H9 (cell line): Measurements from ENCODE around the gene TIMM10. TPM values are rescaled to one million over a fixed set of nuclear protein-coding genes. Genes with fewer than 3 reads are reported as not detected.

Source experiments
- DNase-seq: peaks from one replicate; pipeline ENCODE4 v3.0.0-alpha.2; 2017
- H2AFZ ChIP-seq: one replicate; pipeline ENCODE4 v1.6.1; 2013; ENCODE audit warnings: mild to moderate bottlenecking, low read length, control low read depth, moderate library complexity
- H2AK5ac ChIP-seq: 2 replicates; pipeline ENCODE4 v1.6.1; 2013; ENCODE audit warnings: low read length, control low read depth, mixed read lengths; ENCODE audit not compliant: insufficient read length
- H2BK120ac ChIP-seq: one replicate; pipeline ENCODE4 v1.6.1; 2013; ENCODE audit warnings: low read depth, mild to moderate bottlenecking, low read length, control low read depth, inconsistent platforms; ENCODE audit not compliant: poor library complexity, severe bottlenecking
- H2BK12ac ChIP-seq: 2 replicates; pipeline ENCODE4 v1.6.1; 2013; ENCODE audit warnings: low read length, control low read depth, mixed read lengths, low read depth; ENCODE audit not compliant: insufficient read length
- H2BK15ac ChIP-seq: 2 replicates; pipeline ENCODE4 v1.6.1; 2013; ENCODE audit warnings: low read depth, low read length, control low read depth
- H2BK20ac ChIP-seq: one replicate; pipeline ENCODE4 v1.6.1; 2013; ENCODE audit warnings: low read depth, mild to moderate bottlenecking, low read length, control low read depth, inconsistent platforms; ENCODE audit not compliant: poor library complexity, severe bottlenecking
- H2BK5ac ChIP-seq: 2 replicates; pipeline ENCODE4 v1.6.1; 2013; ENCODE audit warnings: low read length, control low read depth, mixed read lengths; ENCODE audit not compliant: insufficient read length
- H3K14ac ChIP-seq: 2 replicates; pipeline ENCODE4 v1.6.1; 2013; ENCODE audit warnings: low read length, control low read depth; ENCODE audit not compliant: insufficient read depth
- H3K18ac ChIP-seq: 2 replicates; pipeline ENCODE4 v1.6.1; 2013; ENCODE audit warnings: low read depth, mild to moderate bottlenecking, mixed read lengths, low read length, control low read depth; ENCODE audit not compliant: insufficient read length
- H3K23ac ChIP-seq: 2 replicates; pipeline ENCODE4 v1.6.1; 2013; ENCODE audit warnings: low read length, control low read depth, mixed read lengths, low read depth; ENCODE audit not compliant: insufficient read length
- H3K23me2 ChIP-seq: 2 replicates; pipeline ENCODE4 v1.6.1; 2013; ENCODE audit warnings: low read depth, mild to moderate bottlenecking, mixed read lengths, low read length, control low read depth; ENCODE audit not compliant: insufficient read length, poor library complexity, severe bottlenecking
- H3K27ac ChIP-seq: 2 replicates; pipeline ENCODE4 v1.5.1; 2013; ENCODE audit warnings: low read length, control low read depth, mixed read lengths, low read depth; ENCODE audit not compliant: insufficient read length
- H3K27me3 ChIP-seq: 2 replicates; pipeline ENCODE4 v1.6.1; 2013; ENCODE audit warnings: low read length, control low read depth, inconsistent platforms; ENCODE audit not compliant: insufficient read depth
- H3K4ac ChIP-seq: 2 replicates; pipeline ENCODE4 v1.6.1; 2013; ENCODE audit warnings: low read depth, mild to moderate bottlenecking, control low read depth, inconsistent platforms, low read length, moderate library complexity
- H3K4me1 ChIP-seq: 2 replicates; pipeline ENCODE4 v1.6.1; 2013; ENCODE audit warnings: low read length, control low read depth, inconsistent platforms; ENCODE audit not compliant: insufficient read depth
- H3K4me2 ChIP-seq: 2 replicates; pipeline ENCODE4 v1.6.1; 2013; ENCODE audit warnings: low read length, control low read depth, mixed read lengths; ENCODE audit not compliant: insufficient read length, insufficient read depth
- H3K56ac ChIP-seq: 2 replicates; pipeline ENCODE4 v1.6.1; 2013; ENCODE audit warnings: low read depth, mild to moderate bottlenecking, mixed read lengths, low read length, control low read depth; ENCODE audit not compliant: insufficient read length
- H3K79me1 ChIP-seq: 2 replicates; pipeline ENCODE4 v1.6.1; 2013; ENCODE audit warnings: low read depth, mild to moderate bottlenecking, moderate library complexity, low read length, control low read depth, inconsistent platforms; ENCODE audit not compliant: insufficient read depth, poor library complexity, severe bottlenecking
- H3K79me2 ChIP-seq: 2 replicates; pipeline ENCODE4 v1.6.1; 2013; ENCODE audit warnings: low read length, control low read depth, inconsistent platforms; ENCODE audit not compliant: insufficient read depth
- H3K9ac ChIP-seq: 2 replicates; pipeline ENCODE4 v1.6.1; 2013; ENCODE audit warnings: low read length, control low read depth, mixed read lengths; ENCODE audit not compliant: insufficient read length; ENCODE audit errors: extremely low read depth
- H3K9me3 ChIP-seq: one replicate; pipeline ENCODE4 v1.6.1; 2013; ENCODE audit warnings: low read depth, low read length, inconsistent platforms; ENCODE audit not compliant: control insufficient read depth
- H3T11ph ChIP-seq: one replicate; pipeline ENCODE4 v1.6.1; 2013; ENCODE audit warnings: mild to moderate bottlenecking, low read length, control low read depth, inconsistent platforms
- H4K20me1 ChIP-seq: one replicate; pipeline ENCODE4 v1.6.1; 2013; ENCODE audit not compliant: control insufficient read depth, insufficient read length, insufficient read depth
- H4K5ac ChIP-seq: 2 replicates; pipeline ENCODE4 v1.6.1; 2013; ENCODE audit warnings: low read depth, mild to moderate bottlenecking, mixed read lengths, low read length, control low read depth; ENCODE audit not compliant: insufficient read length
- H4K8ac ChIP-seq: replicated peaks from 2 replicates; pipeline ENCODE4 v1.6.1; 2013; ENCODE audit warnings: low read length, control low read depth, mixed read lengths, low read depth; ENCODE audit not compliant: insufficient read length
- H4K91ac ChIP-seq: 2 replicates; pipeline ENCODE4 v1.6.1; 2013; ENCODE audit warnings: low read depth, mild to moderate bottlenecking, moderate library complexity, mixed read lengths, low read length, control low read depth; ENCODE audit not compliant: insufficient read length
- H3K27ac Mint-ChIP-seq, 3 experiments: 2 replicates in 2 of 3; 3 replicates in 1 of 3; pipeline ENCODE4 v1.8.0; 2020 to 2021; ENCODE audit warnings: mixed read lengths in 3 of 3, mild to moderate bottlenecking in 1 of 3, moderate library complexity in 1 of 3
- H3K27me3 Mint-ChIP-seq: 2 replicates; pipeline ENCODE4 v1.8.0; 2021; ENCODE audit warnings: low read depth, mild to moderate bottlenecking, moderate library complexity, mixed read lengths
- H3K36me3 Mint-ChIP-seq, 3 experiments: 2 replicates in 2 of 3; 3 replicates in 1 of 3; pipeline ENCODE4 v1.8.0; 2020 to 2021; ENCODE audit warnings: low read depth in 3 of 3, mixed read lengths in 3 of 3; ENCODE audit not compliant: insufficient read depth in 1 of 3
- H3K4me1 Mint-ChIP-seq, 2 experiments: 2 replicates each; pipeline ENCODE4 v1.8.0; 2020; ENCODE audit warnings: mixed read lengths in 2 of 2
- H3K4me3 Mint-ChIP-seq, 2 experiments: 2 replicates in 1 of 2; 3 replicates in 1 of 2; pipeline ENCODE4 v1.8.0; 2020 to 2021; ENCODE audit warnings: mild to moderate bottlenecking in 2 of 2, mixed read lengths in 2 of 2, moderate library complexity in 1 of 2
- H3K9me3 Mint-ChIP-seq, 2 experiments: 2 replicates in 1 of 2; 3 replicates in 1 of 2; pipeline ENCODE4 v1.8.0; 2020; ENCODE audit warnings: mild to moderate bottlenecking in 2 of 2, mixed read lengths in 2 of 2, moderate library complexity in 1 of 2
- WGBS: extraction: QIAGEN DNeasy Blood & Tissue Kit; methylation state at CpG from one replicate; pipeline ENCODE4 v1.1.7; 2013; ENCODE audit warnings: missing lambda C conversion rate, low lambda C conversion rate, mixed read lengths; ENCODE audit not compliant: insufficient read length; ENCODE audit errors: extremely low coverage; 5-methylcytosine and 5-hydroxymethylcytosine counted together
- total RNA-seq: library from RNA; stranded (reverse); gene quantifications from 2 replicates; pipeline ENCODE4 v1.2.1, GENCODE V29; 2021
- TF ChIP-seq, protein P1 (sequence below): fragments of 200-600 bp; sonication (generic); conservative IDR thresholded peaks from 3 replicates; pipeline ENCODE4 v1.8.0; 2021; ENCODE audit warnings: antibody characterized with exemption, mild to moderate bottlenecking

Gene TIMM10
- total RNA-seq, 1 experiment from 2014 or later, result 130 TPM

DNA sequence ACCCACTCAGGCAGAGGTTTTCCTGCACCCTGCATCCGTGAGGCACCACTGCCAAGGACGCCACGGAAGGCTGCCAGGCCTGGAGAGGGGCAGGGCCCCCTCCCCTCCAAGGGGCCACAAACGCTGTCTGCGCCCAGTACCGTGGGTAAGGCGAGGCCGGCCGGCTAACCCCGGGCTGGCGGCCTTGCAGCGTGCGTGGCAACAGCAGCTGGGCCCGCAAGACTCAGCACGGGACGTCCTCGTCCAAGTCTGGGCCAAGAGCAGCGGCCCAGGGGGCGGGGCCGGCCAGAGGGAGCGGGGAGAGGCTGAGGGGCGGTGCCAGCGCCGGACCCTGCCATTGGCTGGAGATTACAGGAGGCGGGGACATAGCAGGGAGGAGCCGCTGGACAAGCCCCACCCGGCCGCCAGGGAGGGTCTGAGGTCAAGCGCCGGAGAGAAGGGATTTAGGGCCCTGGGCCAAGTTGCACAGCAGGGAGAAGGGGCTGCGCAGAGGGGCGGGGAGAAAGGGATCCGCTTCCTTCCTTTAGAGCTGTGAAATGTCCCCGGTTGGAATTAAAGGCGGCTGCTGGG lies 31.1 kb downstream of the TIMM10 start:
- peaks cover 20 to 36% (median 21%) of the 10 kb centered on the region in 3 experiments; a peak in 6 of 7 replicates for H3K36me3 Mint-ChIP-seq
- Histone ChIP-seq H3K9me3 (no peaks in the 10 kb centered on the region), H2AK5ac (no peak overlapping the region), H2AFZ (no peak overlapping the region), H3K4me1 (peaks cover 6% of the 10 kb centered on the region; the same call in 1 of the 2 replicates), H3K4ac (no peak overlapping the region), H3K79me1 (no peaks in the 10 kb centered on the region), H3K14ac (no peak overlapping the region), H4K20me1 (peaks cover under 1% of the 10 kb centered on the region), H3K56ac (no peak overlapping the region), H3K9ac (no peak overlapping the region), H3K18ac (no peak overlapping the region), H3K27ac (no peak overlapping the region), H3K79me2 (no peaks in the 10 kb centered on the region), H2BK12ac (no peak overlapping the region), H2BK20ac (no peak overlapping the region), H4K8ac (no peak overlapping the region), H2BK15ac (no peak overlapping the region), H2BK5ac (no peak overlapping the region), H3K23me2 (no peaks in the 10 kb centered on the region), H4K5ac (no peak overlapping the region), H3K27me3 (no peaks in the 10 kb centered on the region), H4K91ac (no peak overlapping the region), H2BK120ac (no peak overlapping the region), H3K4me2 (peak overlapping the region; percentile 28), H3T11ph (no peak overlapping the region), H3K23ac (no peak overlapping the region)
- WGBS, result no CpG with 5 or more reads among the region's 35 CpGs
- TF ChIP-seq, protein P1, sequence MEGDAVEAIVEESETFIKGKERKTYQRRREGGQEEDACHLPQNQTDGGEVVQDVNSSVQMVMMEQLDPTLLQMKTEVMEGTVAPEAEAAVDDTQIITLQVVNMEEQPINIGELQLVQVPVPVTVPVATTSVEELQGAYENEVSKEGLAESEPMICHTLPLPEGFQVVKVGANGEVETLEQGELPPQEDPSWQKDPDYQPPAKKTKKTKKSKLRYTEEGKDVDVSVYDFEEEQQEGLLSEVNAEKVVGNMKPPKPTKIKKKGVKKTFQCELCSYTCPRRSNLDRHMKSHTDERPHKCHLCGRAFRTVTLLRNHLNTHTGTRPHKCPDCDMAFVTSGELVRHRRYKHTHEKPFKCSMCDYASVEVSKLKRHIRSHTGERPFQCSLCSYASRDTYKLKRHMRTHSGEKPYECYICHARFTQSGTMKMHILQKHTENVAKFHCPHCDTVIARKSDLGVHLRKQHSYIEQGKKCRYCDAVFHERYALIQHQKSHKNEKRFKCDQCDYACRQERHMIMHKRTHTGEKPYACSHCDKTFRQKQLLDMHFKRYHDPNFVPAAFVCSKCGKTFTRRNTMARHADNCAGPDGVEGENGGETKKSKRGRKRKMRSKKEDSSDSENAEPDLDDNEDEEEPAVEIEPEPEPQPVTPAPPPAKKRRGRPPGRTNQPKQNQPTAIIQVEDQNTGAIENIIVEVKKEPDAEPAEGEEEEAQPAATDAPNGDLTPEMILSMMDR, result no peak
- DNase-seq, result peak; percentile 99
- H3K4me3 Mint-ChIP-seq, result peak overlapping the region; percentile 6 to 72; a peak in 4 of 5 replicates
- no peaks in the 10 kb centered on the region; the same call in 1 of the 2 replicates for H3K27me3 Mint-ChIP-seq
- no peaks in the 10 kb centered on the region for H3K9me3 Mint-ChIP-seq
- H3K4me1 Mint-ChIP-seq, result peaks cover 28 to 59% of the 10 kb centered on the region in 2 experiments
- H3K27ac Mint-ChIP-seq, result peak overlapping the region; percentile 67 to 94 (median 89); a peak in 5 of 7 replicates
